ENCODE results near the gene CKLF. TPM values are rescaled to one million over a fixed set of nuclear protein-coding genes. Genes with fewer than 3 reads are reported as not detected.
A peak's percentile ranks its signal among the peaks of the same experiment; 100 is the strongest.

Gene CKLF
- total RNA-seq, 1 donor from 2014 or later = 38.0 TPM

GRCh38 chr16:66548868-66549267 is 3.5 kb upstream of the CKLF start:
- Mint-ChIP-seq H3K27ac (ENCODE audit: unreplicated experiment) (peak overlapping the region; percentile 54), H3K27me3 (ENCODE audit: unreplicated experiment) (peaks cover 9% of the 10 kb centered on the region), H3K9me3 (ENCODE audit: unreplicated experiment) (no peaks in the 10 kb centered on the region), H3K4me1 (ENCODE audit: unreplicated experiment) (peaks cover 49% of the 10 kb centered on the region), H3K4me3 (ENCODE audit: unreplicated experiment) (peak overlapping the region; percentile 75), H3K36me3 (ENCODE audit: low read depth, unreplicated experiment) (peaks cover 22% of the 10 kb centered on the region)
- TF ChIP-seq, protein P1, sequence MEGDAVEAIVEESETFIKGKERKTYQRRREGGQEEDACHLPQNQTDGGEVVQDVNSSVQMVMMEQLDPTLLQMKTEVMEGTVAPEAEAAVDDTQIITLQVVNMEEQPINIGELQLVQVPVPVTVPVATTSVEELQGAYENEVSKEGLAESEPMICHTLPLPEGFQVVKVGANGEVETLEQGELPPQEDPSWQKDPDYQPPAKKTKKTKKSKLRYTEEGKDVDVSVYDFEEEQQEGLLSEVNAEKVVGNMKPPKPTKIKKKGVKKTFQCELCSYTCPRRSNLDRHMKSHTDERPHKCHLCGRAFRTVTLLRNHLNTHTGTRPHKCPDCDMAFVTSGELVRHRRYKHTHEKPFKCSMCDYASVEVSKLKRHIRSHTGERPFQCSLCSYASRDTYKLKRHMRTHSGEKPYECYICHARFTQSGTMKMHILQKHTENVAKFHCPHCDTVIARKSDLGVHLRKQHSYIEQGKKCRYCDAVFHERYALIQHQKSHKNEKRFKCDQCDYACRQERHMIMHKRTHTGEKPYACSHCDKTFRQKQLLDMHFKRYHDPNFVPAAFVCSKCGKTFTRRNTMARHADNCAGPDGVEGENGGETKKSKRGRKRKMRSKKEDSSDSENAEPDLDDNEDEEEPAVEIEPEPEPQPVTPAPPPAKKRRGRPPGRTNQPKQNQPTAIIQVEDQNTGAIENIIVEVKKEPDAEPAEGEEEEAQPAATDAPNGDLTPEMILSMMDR (IDR thresholded peaks at IDR 0.05; ENCODE audit: unreplicated experiment) = no peak
- DNase-seq (ENCODE audit: low spot score) = no peak

GRCh38 chr16:66549284-66550131 is 2.9 kb upstream of the CKLF start, which contains the start of gene TK2:
TK2 (minus strand) TSS chr16:66550122; CDS start chr16:66550061, 61 bp downstream.
- peak; percentile 60 for DNase-seq (ENCODE audit: low spot score)
- Mint-ChIP-seq H3K27me3 (ENCODE audit: unreplicated experiment) (peaks cover 9% of the 10 kb centered on the region), H3K4me1 (ENCODE audit: unreplicated experiment) (peaks cover 47% of the 10 kb centered on the region), H3K36me3 (ENCODE audit: low read depth, unreplicated experiment) (peaks cover 23% of the 10 kb centered on the region), H3K9me3 (ENCODE audit: unreplicated experiment) (no peaks in the 10 kb centered on the region), H3K27ac (ENCODE audit: unreplicated experiment) (peak within 1 kb of the TSS; percentile 54), H3K4me3 (ENCODE audit: unreplicated experiment) (peak within 1 kb of the TSS; percentile 79)
- TF ChIP-seq, protein P1 (IDR thresholded peaks at IDR 0.05; ENCODE audit: unreplicated experiment) = no peak

DNA sequence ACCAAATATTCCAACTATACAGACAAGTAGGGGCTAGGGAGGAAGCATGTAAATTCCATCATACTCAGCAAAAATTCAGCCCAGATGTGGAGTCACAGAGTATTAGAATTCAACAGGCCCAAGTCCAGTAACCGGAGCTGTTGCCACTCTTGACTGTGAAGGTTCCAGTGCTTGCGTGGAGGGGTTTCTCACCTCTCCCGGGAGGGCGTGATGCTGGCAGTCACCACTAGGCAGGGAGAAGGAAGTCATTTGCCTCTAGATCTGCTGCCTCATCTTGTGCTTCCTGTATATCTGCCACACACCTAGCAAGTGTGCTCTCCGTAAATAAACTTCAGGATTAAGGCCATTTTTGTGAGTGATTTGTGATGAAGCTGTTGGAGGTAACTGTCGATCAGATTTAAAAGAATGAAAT is 1.0 kb upstream of the CKLF start:
- H3K4me3 Mint-ChIP-seq (ENCODE audit: unreplicated experiment) = peak overlapping the region; percentile 88
- H3K27ac Mint-ChIP-seq (ENCODE audit: unreplicated experiment) = peak overlapping the region; percentile 76
- peak; percentile 37 for DNase-seq (ENCODE audit: low spot score)
- H3K36me3 Mint-ChIP-seq (ENCODE audit: low read depth, unreplicated experiment) = peaks cover 26% of the 10 kb centered on the region
- TF ChIP-seq, protein P1 (IDR thresholded peaks at IDR 0.05; ENCODE audit: unreplicated experiment) = peak; percentile 37
- H3K4me1 Mint-ChIP-seq (ENCODE audit: unreplicated experiment) = peaks cover 54% of the 10 kb centered on the region
- peaks cover 9% of the 10 kb centered on the region for H3K27me3 Mint-ChIP-seq (ENCODE audit: unreplicated experiment)
- H3K9me3 Mint-ChIP-seq (ENCODE audit: unreplicated experiment) = no peaks in the 10 kb centered on the region

GRCh38 chr16:66551788-66552285 is 539 bp upstream of the CKLF start:
- H3K27me3 Mint-ChIP-seq (ENCODE audit: unreplicated experiment) = peaks cover 9% of the 10 kb centered on the region
- peaks cover 54% of the 10 kb centered on the region for H3K4me1 Mint-ChIP-seq (ENCODE audit: unreplicated experiment)
- no peaks in the 10 kb centered on the region for H3K9me3 Mint-ChIP-seq (ENCODE audit: unreplicated experiment)
- H3K36me3 Mint-ChIP-seq (ENCODE audit: low read depth, unreplicated experiment) = peaks cover 26% of the 10 kb centered on the region
- DNase-seq (ENCODE audit: low spot score) = no peak
- peak overlapping the region; percentile 88 for H3K4me3 Mint-ChIP-seq (ENCODE audit: unreplicated experiment)
- H3K27ac Mint-ChIP-seq (ENCODE audit: unreplicated experiment) = peak overlapping the region; percentile 76
- TF ChIP-seq, protein P1 (IDR thresholded peaks at IDR 0.05; ENCODE audit: unreplicated experiment) = no peak

GRCh38 chr16:66553223-66553622 is 847 bp downstream of the CKLF start:
- DNase-seq (ENCODE audit: low spot score) = no peak
- peaks cover 9% of the 10 kb centered on the region for H3K27me3 Mint-ChIP-seq (ENCODE audit: unreplicated experiment)
- peak overlapping the region; percentile 85 for H3K4me3 Mint-ChIP-seq (ENCODE audit: unreplicated experiment)
- TF ChIP-seq, protein P1 (IDR thresholded peaks at IDR 0.05; ENCODE audit: unreplicated experiment) = no peak
- peaks cover 51% of the 10 kb centered on the region for H3K4me1 Mint-ChIP-seq (ENCODE audit: unreplicated experiment)
- H3K36me3 Mint-ChIP-seq (ENCODE audit: low read depth, unreplicated experiment) = peaks cover 27% of the 10 kb centered on the region
- no peaks in the 10 kb centered on the region for H3K9me3 Mint-ChIP-seq (ENCODE audit: unreplicated experiment)
- peak overlapping the region; percentile 16 for H3K27ac Mint-ChIP-seq (ENCODE audit: unreplicated experiment)
